Endodermal cell (in vitro differentiated cells): ENCODE data around the gene WRAP73. TPM values are rescaled to one million over a fixed set of nuclear protein-coding genes. Genes with fewer than 3 reads are reported as not detected.

Experiments used
- DNase-seq: peaks from one replicate; pipeline ENCODE4 v3.0.0-alpha.2; 2017
- H3K27ac ChIP-seq: 2 replicates; pipeline ENCODE4 v1.5.1; 2013; ENCODE audit warnings: mild to moderate bottlenecking, low read depth, low read length, moderate library complexity
- H3K27me3 ChIP-seq: 2 replicates; pipeline ENCODE4 v1.6.1; 2013; ENCODE audit warnings: mild to moderate bottlenecking, low read length, moderate library complexity; ENCODE audit not compliant: insufficient read depth, control insufficient read depth, poor library complexity, severe bottlenecking
- H3K36me3 ChIP-seq: 2 replicates; pipeline ENCODE4 v1.7.0; 2013; ENCODE audit warnings: mild to moderate bottlenecking, low read length, moderate library complexity; ENCODE audit not compliant: control insufficient read depth, insufficient read depth
- H3K4me1 ChIP-seq: one replicate; pipeline ENCODE4 v1.7.0; 2013; ENCODE audit warnings: low read length; ENCODE audit not compliant: control insufficient read depth, insufficient read depth
- H3K4me3 ChIP-seq: 2 replicates; pipeline ENCODE4 v1.5.1; 2013; ENCODE audit warnings: mild to moderate bottlenecking, low read length, moderate library complexity
- H3K9ac ChIP-seq: 2 replicates; pipeline ENCODE4 v1.6.1; 2013; ENCODE audit warnings: mild to moderate bottlenecking, low read length, moderate library complexity; ENCODE audit not compliant: poor library complexity, severe bottlenecking; ENCODE audit errors: extremely low read depth
- H3K9me3 ChIP-seq: 2 replicates; pipeline ENCODE4 v1.6.1; 2013; ENCODE audit warnings: mild to moderate bottlenecking, low read length, moderate library complexity; ENCODE audit not compliant: control insufficient read depth
- H3K27ac Mint-ChIP-seq: 2 replicates; pipeline ENCODE4 v1.8.0; 2020; ENCODE audit warnings: mixed read lengths
- H3K27me3 Mint-ChIP-seq: 2 replicates; pipeline ENCODE4 v1.8.0; 2021; ENCODE audit warnings: mild to moderate bottlenecking, mixed read lengths; ENCODE audit not compliant: insufficient read depth
- H3K36me3 Mint-ChIP-seq: 2 replicates; pipeline ENCODE4 v1.8.0; 2020; ENCODE audit warnings: low read depth, mixed read lengths
- H3K4me1 Mint-ChIP-seq: 2 replicates; pipeline ENCODE4 v1.8.0; 2020; ENCODE audit warnings: mixed read lengths
- H3K4me3 Mint-ChIP-seq: 2 replicates; pipeline ENCODE4 v1.8.0; 2020; ENCODE audit warnings: mild to moderate bottlenecking, moderate library complexity, mixed read lengths
- H3K9me3 Mint-ChIP-seq: 2 replicates; pipeline ENCODE4 v1.8.0; 2020; ENCODE audit warnings: mild to moderate bottlenecking, mixed read lengths
- CTCF ChIP-seq: fragments of 200-600 bp; sonication (generic); conservative IDR thresholded peaks from 2 replicates; pipeline ENCODE4 v1.5.0; 2021; ENCODE audit warnings: antibody characterized with exemption, mild to moderate bottlenecking
- WGBS, 2 experiments: methylation state at CpG; one replicate each; pipeline versions ENCODE4 v1.1.5 to v1.1.7; 2013; ENCODE audit warnings: missing lambda C conversion rate in 2 of 2, mixed read lengths in 1 of 2; ENCODE audit not compliant: insufficient coverage in 1 of 2, insufficient read length in 1 of 2; 5-methylcytosine and 5-hydroxymethylcytosine counted together
- total RNA-seq, 2 donors: library from RNA; stranded (reverse); fragmentation: NEBNext Ultra II Directional in 1 of 2; extraction: Animal tissue kit (Norgen Biotek cat#: 25700) in 1 of 2; gene quantifications; 2 replicates in 1 of 2; 3 replicates in 1 of 2; pipeline ENCODE4 v1.2.1, GENCODE V29; 2021

WRAP73 gene
- total RNA-seq, 2 donors from 2014 or later = 29.8 to 32.5 TPM

- DNase-seq = no peak
- Histone ChIP-seq H3K27ac (no peak overlapping the region), H3K27me3 (peaks cover 32% of the 10 kb centered on the region), H3K4me3 (no peak overlapping the region), H3K36me3 (no peaks in the 10 kb centered on the region), H3K9me3 (no peaks in the 10 kb centered on the region), H3K4me1 (no peaks in the 10 kb centered on the region), H3K9ac (no peak overlapping the region)
- no peak overlapping the region for H3K27ac Mint-ChIP-seq
- no peak overlapping the region for H3K4me3 Mint-ChIP-seq
- H3K9me3 Mint-ChIP-seq = no peaks in the 10 kb centered on the region
- H3K27me3 Mint-ChIP-seq = peaks cover 43% of the 10 kb centered on the region
- no peaks in the 10 kb centered on the region for H3K4me1 Mint-ChIP-seq
- 89 to 100% methylated on average over 2 of the region's 2 CpGs for WGBS, 2 experiments
- H3K36me3 Mint-ChIP-seq = no peaks in the 10 kb centered on the region
- TF ChIP-seq CTCF = no peak
Observed at GRCh38 chr1:3660704-3661103, 10.8 kb upstream of the WRAP73 start.

GRCh38 chr1:3659093-3659492 is 9.2 kb upstream of the WRAP73 start:
- Mint-ChIP-seq H3K36me3 (no peaks in the 10 kb centered on the region), H3K27me3 (peaks cover 60% of the 10 kb centered on the region)
- H3K27ac ChIP-seq = no peak overlapping the region

GRCh38 chr1:3658231-3658615 is 8.3 kb upstream of the WRAP73 start:
- Mint-ChIP-seq H3K9me3 (no peaks in the 10 kb centered on the region), H3K4me1 (peaks cover 2% of the 10 kb centered on the region), H3K27ac (no peak overlapping the region), H3K27me3 (peaks cover 67% of the 10 kb centered on the region), H3K4me3 (no peak overlapping the region), H3K36me3 (no peaks in the 10 kb centered on the region)
- 79 to 82% methylated on average over 7 to 14 of the region's 14 CpGs for WGBS, 2 experiments
- peaks cover 57% of the 10 kb centered on the region for H3K27me3 ChIP-seq
- H3K36me3 ChIP-seq = no peaks in the 10 kb centered on the region
- no peak for DNase-seq
- TF ChIP-seq CTCF = no peak
- H3K9ac ChIP-seq = no peak overlapping the region
- H3K4me3 ChIP-seq = no peak overlapping the region
- H3K9me3 ChIP-seq = no peaks in the 10 kb centered on the region
- H3K4me1 ChIP-seq = no peaks in the 10 kb centered on the region
- no peak overlapping the region for H3K27ac ChIP-seq

More at GRCh38 chr1:3659093-3659492, 9.2 kb upstream of the WRAP73 start:
- no peak overlapping the region for H3K4me3 Mint-ChIP-seq
- TF ChIP-seq CTCF = no peak
- H3K4me1 ChIP-seq = no peaks in the 10 kb centered on the region
- no peaks in the 10 kb centered on the region for H3K9me3 ChIP-seq
- H3K9ac ChIP-seq = no peak overlapping the region
- no peak overlapping the region for H3K4me3 ChIP-seq
- no peak for DNase-seq
- no peaks in the 10 kb centered on the region for H3K36me3 ChIP-seq
- H3K4me1 Mint-ChIP-seq = no peaks in the 10 kb centered on the region
- H3K9me3 Mint-ChIP-seq = no peaks in the 10 kb centered on the region
- H3K27ac Mint-ChIP-seq = no peak overlapping the region
- peaks cover 48% of the 10 kb centered on the region for H3K27me3 ChIP-seq
- WGBS, 2 experiments = 87 to 94% methylated on average over 13 to 15 of the region's 15 CpGs
